Nephron progenitor cell (in vitro differentiated cells): ENCODE measurements around the gene CAMTA1.

Source experiments
- DNase-seq: peaks from one replicate; pipeline ENCODE4 v3.0.0; 2021
- H3K27ac Mint-ChIP-seq: 2 replicates; pipeline ENCODE4 v1.8.0; 2021; ENCODE audit warnings: mild to moderate bottlenecking, moderate library complexity, mixed read lengths
- H3K27me3 Mint-ChIP-seq: 2 replicates; pipeline ENCODE4 v1.8.0; 2021; ENCODE audit warnings: mild to moderate bottlenecking, low read depth, mixed read lengths; ENCODE audit not compliant: poor library complexity
- H3K36me3 Mint-ChIP-seq: 2 replicates; pipeline ENCODE4 v1.8.0; 2021; ENCODE audit warnings: low read depth, mixed read lengths
- H3K4me1 Mint-ChIP-seq: 2 replicates; pipeline ENCODE4 v1.8.0; 2021; ENCODE audit warnings: mixed read lengths
- H3K4me3 Mint-ChIP-seq: 2 replicates; pipeline ENCODE4 v1.8.0; 2021; ENCODE audit warnings: mild to moderate bottlenecking, moderate library complexity, mixed read lengths
- H3K9me3 Mint-ChIP-seq: 2 replicates; pipeline ENCODE4 v1.8.0; 2021; ENCODE audit warnings: mild to moderate bottlenecking, moderate library complexity, mixed read lengths
- TF ChIP-seq, protein P1 (sequence below): fragments of 200-600 bp; sonication (generic); IDR thresholded peaks from 2 replicates; pipeline ENCODE4 v1.5.0; 2021; ENCODE audit warnings: antibody characterized with exemption

The CAMTA1 gene

GRCh38 chr1:6911021-6911941 lies 126.0 kb downstream of the CAMTA1 start:
- Mint-ChIP-seq H3K27me3 (peaks cover 8% of the 10 kb centered on the region), H3K27ac (no peak overlapping the region), H3K9me3 (peaks cover 12% of the 10 kb centered on the region), H3K4me1 (peaks cover 78% of the 10 kb centered on the region), H3K4me3 (peak overlapping the region; percentile 23), H3K36me3 (peaks cover 6% of the 10 kb centered on the region)
- TF ChIP-seq, protein P1, sequence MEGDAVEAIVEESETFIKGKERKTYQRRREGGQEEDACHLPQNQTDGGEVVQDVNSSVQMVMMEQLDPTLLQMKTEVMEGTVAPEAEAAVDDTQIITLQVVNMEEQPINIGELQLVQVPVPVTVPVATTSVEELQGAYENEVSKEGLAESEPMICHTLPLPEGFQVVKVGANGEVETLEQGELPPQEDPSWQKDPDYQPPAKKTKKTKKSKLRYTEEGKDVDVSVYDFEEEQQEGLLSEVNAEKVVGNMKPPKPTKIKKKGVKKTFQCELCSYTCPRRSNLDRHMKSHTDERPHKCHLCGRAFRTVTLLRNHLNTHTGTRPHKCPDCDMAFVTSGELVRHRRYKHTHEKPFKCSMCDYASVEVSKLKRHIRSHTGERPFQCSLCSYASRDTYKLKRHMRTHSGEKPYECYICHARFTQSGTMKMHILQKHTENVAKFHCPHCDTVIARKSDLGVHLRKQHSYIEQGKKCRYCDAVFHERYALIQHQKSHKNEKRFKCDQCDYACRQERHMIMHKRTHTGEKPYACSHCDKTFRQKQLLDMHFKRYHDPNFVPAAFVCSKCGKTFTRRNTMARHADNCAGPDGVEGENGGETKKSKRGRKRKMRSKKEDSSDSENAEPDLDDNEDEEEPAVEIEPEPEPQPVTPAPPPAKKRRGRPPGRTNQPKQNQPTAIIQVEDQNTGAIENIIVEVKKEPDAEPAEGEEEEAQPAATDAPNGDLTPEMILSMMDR = no peak
- DNase-seq = no peak

GRCh38 chr1:6911974-6912373 lies 126.7 kb downstream of the CAMTA1 start:
- Mint-ChIP-seq H3K9me3 (peaks cover 12% of the 10 kb centered on the region), H3K4me1 (peaks cover 78% of the 10 kb centered on the region), H3K27me3 (peaks cover 8% of the 10 kb centered on the region), H3K27ac (peak overlapping the region; percentile 87), H3K36me3 (peaks cover 6% of the 10 kb centered on the region), H3K4me3 (peak overlapping the region; percentile 20)
- DNase-seq = no peak
- TF ChIP-seq, protein P1 = no peak

DNA sequence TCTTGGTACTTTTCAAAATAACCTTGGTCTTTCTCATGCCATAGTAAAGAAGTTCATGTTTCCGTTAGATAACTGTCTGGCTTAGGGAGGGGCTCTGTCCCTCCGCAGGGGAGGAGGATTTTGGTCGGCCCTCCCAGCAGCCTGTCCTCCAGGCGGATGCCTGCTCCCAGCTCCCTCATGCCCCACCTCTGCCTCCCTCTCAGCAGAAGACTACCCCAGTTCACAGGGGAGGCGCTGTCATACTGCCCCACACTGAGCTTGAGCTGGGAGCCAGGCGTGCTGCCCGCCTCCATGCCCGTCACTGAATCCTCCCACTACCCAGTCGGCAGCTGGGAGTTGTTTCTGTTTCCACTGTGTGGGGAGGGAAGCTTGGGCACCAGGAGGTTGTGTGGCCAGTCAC lies 127.3 kb downstream of the CAMTA1 start:
- TF ChIP-seq, protein P1 = no peak
- H3K27ac Mint-ChIP-seq = no peak overlapping the region
- no peak for DNase-seq
- H3K4me3 Mint-ChIP-seq = no peak overlapping the region
- peaks cover 12% of the 10 kb centered on the region for H3K9me3 Mint-ChIP-seq
- peaks cover 78% of the 10 kb centered on the region for H3K4me1 Mint-ChIP-seq
- peaks cover 8% of the 10 kb centered on the region for H3K27me3 Mint-ChIP-seq
- H3K36me3 Mint-ChIP-seq = peaks cover 6% of the 10 kb centered on the region

- H3K36me3 Mint-ChIP-seq = peaks cover 6% of the 10 kb centered on the region
- no peak for DNase-seq
- H3K4me1 Mint-ChIP-seq = peaks cover 75% of the 10 kb centered on the region
- peaks cover 8% of the 10 kb centered on the region for H3K27me3 Mint-ChIP-seq
- no peak overlapping the region for H3K4me3 Mint-ChIP-seq
- H3K9me3 Mint-ChIP-seq = peaks cover 12% of the 10 kb centered on the region
- TF ChIP-seq, protein P1 = no peak
- H3K27ac Mint-ChIP-seq = no peak overlapping the region
Observed at GRCh38 chr1:6913086-6913485, 127.8 kb downstream of the CAMTA1 start.

DNA sequence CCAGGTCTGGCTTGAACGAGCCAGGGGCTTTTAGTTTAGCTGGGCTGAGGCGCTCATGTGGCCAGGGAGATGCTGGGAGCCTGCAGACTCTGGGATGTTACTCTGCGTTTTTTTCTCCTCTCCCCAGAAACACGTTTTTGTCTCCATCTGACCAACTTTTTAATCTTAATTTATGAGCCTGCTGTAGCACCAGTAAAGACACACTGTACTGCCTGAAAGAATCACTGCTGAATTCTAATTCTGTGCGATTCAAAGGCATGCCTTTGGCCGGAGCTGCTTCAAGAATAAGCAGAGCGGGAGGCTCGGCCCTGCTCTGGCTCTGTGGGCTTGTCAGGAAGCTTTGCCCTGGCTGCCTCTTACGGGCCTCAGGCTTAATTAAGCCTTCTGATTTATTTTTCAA lies 129.5 kb downstream of the CAMTA1 start:
- TF ChIP-seq, protein P1 = no peak
- Mint-ChIP-seq H3K9me3 (peaks cover 17% of the 10 kb centered on the region), H3K4me1 (peaks cover 73% of the 10 kb centered on the region), H3K27me3 (peaks cover 8% of the 10 kb centered on the region), H3K4me3 (no peak overlapping the region), H3K36me3 (peaks cover 10% of the 10 kb centered on the region), H3K27ac (no peak overlapping the region)
- no peak for DNase-seq
